H1 (cell line): ENCODE data around the gene BBS1. TPM values are rescaled to one million over a fixed set of nuclear protein-coding genes. Genes with fewer than 3 reads are reported as not detected.

Experiments used
- CTCF ChIA-PET: fragments of 300-600 bp; sonication (Branson Sonifier 250); formaldehyde crosslinking; loops from one replicate; lab custom pipeline; 2021; ENCODE audit not compliant: partially characterized antibody; lab: Charles Lee
- POLR2A ChIA-PET: fragments of 300-600 bp; sonication (Branson Sonifier 250); formaldehyde crosslinking; loops from one replicate; lab custom pipeline; 2021; ENCODE audit warnings: inconsistent platforms; ENCODE audit not compliant: partially characterized antibody; lab: Charles Lee
- DNase-seq, 2 experiments: peaks; one replicate each; pipeline versions ENCODE4 v3.0.0 to v3.0.0-alpha.2; 2010 to 2022; ENCODE audit warnings: low spot score in 2 of 2, low read depth in 1 of 2, mixed read lengths in 1 of 2
- FAIRE-seq: peaks from 2 replicates; lab custom pipeline; 2011; peaks lifted over from hg19 to GRCh38; lab: Jason Lieb, UNC
- H2AFZ ChIP-seq: 2 replicates; pipeline ENCODE4 v1.8.1; 2012; ENCODE audit warnings: low read length, inconsistent platforms
- H2AK5ac ChIP-seq: 2 replicates; pipeline ENCODE4 v1.6.1; 2013; ENCODE audit warnings: low read depth, low read length
- H2BK120ac ChIP-seq: replicated peaks from 2 replicates; pipeline ENCODE3; 2013; ENCODE audit warnings: low read depth, low read length, inconsistent platforms
- H2BK12ac ChIP-seq: 2 replicates; pipeline ENCODE4 v1.6.1; 2013; ENCODE audit warnings: low read depth, low read length
- H2BK15ac ChIP-seq: 2 replicates; pipeline ENCODE4 v1.6.1; 2013; ENCODE audit warnings: low read length
- H2BK20ac ChIP-seq: 2 replicates; pipeline ENCODE4 v1.6.1; 2013; ENCODE audit warnings: low read length
- H2BK5ac ChIP-seq: 2 replicates; pipeline ENCODE4 v1.6.1; 2013; ENCODE audit warnings: low read depth, low read length
- H3K14ac ChIP-seq: 2 replicates; pipeline ENCODE4 v1.6.1; 2013; ENCODE audit warnings: inconsistent platforms; ENCODE audit not compliant: insufficient read length
- H3K18ac ChIP-seq: 2 replicates; pipeline ENCODE4 v1.6.1; 2013; ENCODE audit warnings: low read length; ENCODE audit errors: extremely low read depth
- H3K23ac ChIP-seq: 2 replicates; pipeline ENCODE4 v1.6.1; 2013; ENCODE audit warnings: inconsistent platforms; ENCODE audit not compliant: insufficient read length
- H3K23me2 ChIP-seq: 2 replicates; pipeline ENCODE4 v1.6.1; 2013; ENCODE audit warnings: low read depth, low read length
- H3K27ac ChIP-seq: 2 replicates; pipeline ENCODE4 v1.6.1; 2011; ENCODE audit warnings: low read depth, low read length, inconsistent platforms
- H3K27me3 ChIP-seq, 4 experiments: replicated peaks in 1 of 4; 1 replicate in 1 of 4; 2 replicates in 3 of 4; pipeline versions ENCODE4 v1.6.1 to v1.8.1; 2011 to 2013; ENCODE audit warnings: low read length in 3 of 4, mild to moderate bottlenecking in 3 of 4, inconsistent platforms in 2 of 4, mixed read lengths in 2 of 4, moderate library complexity in 1 of 4; ENCODE audit not compliant: control insufficient read depth in 3 of 4, insufficient read depth in 3 of 4; ENCODE audit errors: extremely low read depth in 1 of 4
- H3K36me3 ChIP-seq, 4 experiments: 2 replicates each; pipeline versions ENCODE4 v1.6.1 to v1.8.1; 2011 to 2013; ENCODE audit warnings: mild to moderate bottlenecking in 4 of 4, low read length in 3 of 4, moderate library complexity in 2 of 4, control low read depth in 1 of 4, inconsistent platforms in 1 of 4; ENCODE audit not compliant: insufficient read depth in 4 of 4, control insufficient read depth in 2 of 4
- H3K4ac ChIP-seq: replicated peaks from 2 replicates; pipeline ENCODE3; 2013; ENCODE audit warnings: low read length, low read depth, mixed read lengths, inconsistent platforms; ENCODE audit not compliant: insufficient read length
- H3K4me1 ChIP-seq, 4 experiments: replicated peaks in 1 of 4; 1 replicate in 1 of 4; 2 replicates in 3 of 4; pipeline versions ENCODE4 v1.6.1 to v1.8.1; 2011 to 2013; ENCODE audit warnings: low read length in 3 of 4, inconsistent platforms in 2 of 4, mixed read lengths in 1 of 4; ENCODE audit not compliant: insufficient read depth in 4 of 4, control insufficient read depth in 3 of 4
- H3K4me2 ChIP-seq, 2 experiments: 2 replicates each; pipeline versions ENCODE4 v1.6.1 to v1.8.1; 2011 to 2013; ENCODE audit warnings: low read depth in 2 of 2, low read length in 2 of 2, control low read depth in 1 of 2, inconsistent platforms in 1 of 2, mild to moderate bottlenecking in 1 of 2; ENCODE audit not compliant: insufficient read depth in 1 of 2
- H3K4me3 ChIP-seq, 4 experiments: fragments of 200-600, 300-600 bp in 1 of 4; sonication (generic), shearing (Covaris generic), sonication (Bioruptor Twin) in 1 of 4; 2 replicates each; pipeline versions ENCODE4 v1.5.1 to v1.8.1; 2011 to 2016; ENCODE audit warnings: low read length in 4 of 4, low read depth in 3 of 4, control low read depth in 2 of 4, inconsistent platforms in 2 of 4, mild to moderate bottlenecking in 2 of 4, mixed read lengths in 1 of 4, moderate library complexity in 1 of 4; ENCODE audit not compliant: insufficient read depth in 2 of 4; ENCODE audit errors: extremely low read depth in 1 of 4
- H3K56ac ChIP-seq: replicated peaks from 2 replicates; pipeline ENCODE3; 2013; ENCODE audit warnings: low read depth, mild to moderate bottlenecking, mixed read lengths, low read length, inconsistent platforms; ENCODE audit not compliant: insufficient read length
- H3K79me1 ChIP-seq: 2 replicates; pipeline ENCODE4 v1.6.1; 2013; ENCODE audit warnings: low read depth, low read length, control low read depth
- H3K79me2 ChIP-seq, 2 experiments: 2 replicates each; pipeline versions ENCODE4 v1.6.1 to v1.8.1; 2012 to 2013; ENCODE audit warnings: low read length in 2 of 2, mild to moderate bottlenecking in 2 of 2, inconsistent platforms in 1 of 2; ENCODE audit not compliant: insufficient read depth in 2 of 2, control insufficient read depth in 1 of 2
- H3K9ac ChIP-seq, 4 experiments: replicated peaks in 1 of 4; 1 replicate in 1 of 4; 2 replicates in 3 of 4; pipeline versions ENCODE4 v1.6.1 to v1.8.1; 2011 to 2013; ENCODE audit warnings: low read depth in 3 of 4, low read length in 3 of 4, control low read depth in 2 of 4, mild to moderate bottlenecking in 2 of 4, moderate library complexity in 2 of 4, inconsistent platforms in 1 of 4; ENCODE audit errors: extremely low read depth in 1 of 4
- H3K9me3 ChIP-seq, 2 experiments: 2 replicates each; pipeline versions ENCODE4 v1.6.1 to v1.8.1; 2012 to 2013; ENCODE audit warnings: mild to moderate bottlenecking in 2 of 2, moderate library complexity in 2 of 2, control low read depth in 1 of 2, inconsistent platforms in 1 of 2, low read depth in 1 of 2, low read length in 1 of 2, mixed read lengths in 1 of 2; ENCODE audit not compliant: insufficient read depth in 2 of 2
- H4K20me1 ChIP-seq, 2 experiments: replicated peaks in 1 of 2; 2 replicates each; pipeline versions ENCODE3 to v1.8.1; 2011 to 2013; ENCODE audit warnings: inconsistent platforms in 2 of 2, low read length in 2 of 2, mild to moderate bottlenecking in 1 of 2; ENCODE audit not compliant: insufficient read depth in 2 of 2, control insufficient read depth in 1 of 2
- H4K5ac ChIP-seq: 2 replicates; pipeline ENCODE4 v1.6.1; 2013; ENCODE audit warnings: low read length, low read depth, mixed read lengths, inconsistent platforms; ENCODE audit not compliant: insufficient read length
- H4K8ac ChIP-seq: 2 replicates; pipeline ENCODE4 v1.8.0; 2013; ENCODE audit warnings: mild to moderate bottlenecking, moderate library complexity, low read length, inconsistent platforms; ENCODE audit not compliant: insufficient read depth; ENCODE audit errors: extremely low read depth
- H4K91ac ChIP-seq: replicated peaks from 2 replicates; pipeline ENCODE3; 2013; ENCODE audit warnings: low read length, mixed read lengths, inconsistent platforms; ENCODE audit not compliant: insufficient read length
- CHD1 ChIP-seq: IDR thresholded peaks from 2 replicates; pipeline ENCODE4 v1.6.1; 2012; ENCODE audit warnings: low read depth, low read length, improper control_type of control experiment
- CTCF ChIP-seq, 3 experiments: IDR thresholded peaks; 1 replicate in 2 of 3; 2 replicates in 1 of 3; pipeline versions ENCODE4 v1.5.1 to v1.6.1; 2011; ENCODE audit warnings: low read length in 3 of 3, mild to moderate bottlenecking in 3 of 3, inconsistent platforms in 2 of 3, low read depth in 1 of 3, moderate library complexity in 1 of 3; ENCODE audit not compliant: insufficient read depth in 1 of 3; ENCODE audit errors: control extremely low read depth in 1 of 3
- EGR1 ChIP-seq: IDR thresholded peaks from 2 replicates; pipeline ENCODE4 v1.6.1; 2011; ENCODE audit warnings: low read depth, low read length, borderline replicate concordance
- GTF2F1 ChIP-seq: IDR thresholded peaks from 2 replicates; pipeline ENCODE4 v1.6.1; 2012; ENCODE audit warnings: low read depth, low read length, improper control_type of control experiment, borderline replicate concordance
- POLR2AphosphoS5 ChIP-seq: IDR thresholded peaks from 2 replicates; pipeline ENCODE4 v1.6.1; 2011; ENCODE audit warnings: low read depth, low read length
- RBBP5 ChIP-seq: IDR thresholded peaks from 2 replicates; pipeline ENCODE4 v1.7.1; 2012; ENCODE audit warnings: low read depth, mild to moderate bottlenecking, inconsistent platforms, low read length, moderate library complexity, borderline replicate concordance
- SAP30 ChIP-seq: fragments of 300-600 bp; sonication (generic); IDR thresholded peaks from 2 replicates; pipeline ENCODE4 v1.7.1; 2012; ENCODE audit warnings: low read length, moderate library complexity, mild to moderate bottlenecking, inconsistent platforms; ENCODE audit not compliant: insufficient read depth, insufficient replicate concordance
- SUZ12 ChIP-seq: fragments of 200-600 bp; sonication (generic); IDR thresholded peaks from 2 replicates; pipeline ENCODE4 v1.6.1; 2012; ENCODE audit warnings: mild to moderate bottlenecking, inconsistent platforms, low read length, moderate library complexity, mixed read lengths
- WGBS, 2 experiments: shearing (Covaris generic) in 1 of 2; methylation state at CpG; one replicate each; pipeline versions ENCODE4 v1.1.6 to v1.1.7; 2013 to 2015; ENCODE audit warnings: low lambda C conversion rate in 2 of 2, mixed read lengths in 2 of 2, inconsistent platforms in 1 of 2, low coverage in 1 of 2, missing lambda C conversion rate in 1 of 2; ENCODE audit not compliant: insufficient replicate concordance in 2 of 2, insufficient coverage in 1 of 2, insufficient read length in 1 of 2; ENCODE audit errors: extremely low coverage in 1 of 2, missing lambda C conversion rate in 1 of 2; 5-methylcytosine and 5-hydroxymethylcytosine counted together
- polyA plus RNA-seq, 7 experiments: library from polyadenylated mRNA; depleted of rRNA in 3 of 7; stranded (reverse) in 5 of 7; unstranded in 2 of 7; fragments of >200 nt in 5 of 7; fragments of 200-250 nt in 2 of 7; gene quantifications; 1 replicate in 5 of 7; 2 replicates in 1 of 7; 4 replicates in 1 of 7; pipeline versions ENCODE4 v1.2.1 to v1.2.3, GENCODE V29; 2011 to 2013; ENCODE audit warnings: missing spikeins in 2 of 7, mixed read lengths in 2 of 7
- total RNA-seq: library from RNA; stranded (reverse); fragmentation: NEBNext Ultra II Directional; extraction: Animal tissue kit (Norgen Biotek cat#: 25700); gene quantifications from 2 replicates; pipeline ENCODE4 v1.2.1, GENCODE V29; 2021

BBS1 gene
- total and polyA plus RNA-seq, 2 of the 8 experiments (the other 6 are each of a cell fraction or from before 2014, with no cell fraction given): 19.1 to 19.5 TPM

GRCh38 chr11:66470015-66470414 is 40.4 kb upstream of the BBS1 start:
- Histone ChIP-seq H3K18ac (no peak overlapping the region), H3K27ac (no peak overlapping the region), H4K20me1 (peaks cover 0 to 2% of the 10 kb centered on the region in 2 experiments), H4K5ac (no peak overlapping the region), H3K14ac (no peak overlapping the region), H3K4me2 (no peak overlapping the region), H3K4ac (no peak overlapping the region), H2BK15ac (no peak overlapping the region), H4K8ac (no peak overlapping the region), H3K56ac (no peak overlapping the region), H3K9me3 (no peaks in the 10 kb centered on the region), H4K91ac (no peak overlapping the region), H2BK20ac (no peak overlapping the region; the same call in 1 of the 2 replicates), H3K27me3 (no peaks in the 10 kb centered on the region; a peak in 1 of 7 replicates), H3K79me1 (no peaks in the 10 kb centered on the region), H2AK5ac (no peak overlapping the region), H3K4me1 (peaks cover 7 to 22% (median 11%) of the 10 kb centered on the region in 4 experiments), H2BK5ac (no peak overlapping the region), H2BK12ac (no peak overlapping the region), H3K36me3 (no peaks in the 10 kb centered on the region; a peak in 2 of 8 replicates), H2BK120ac (no peak overlapping the region), H3K9ac (no peak overlapping the region; a peak in 1 of 7 replicates), H3K79me2 (no peaks in the 10 kb centered on the region), H3K23ac (no peak overlapping the region), H2AFZ (no peak overlapping the region), H3K23me2 (peaks cover 13% of the 10 kb centered on the region), H3K4me3 (no peak overlapping the region)
- peak in 1 of 2 experiments; percentile 42 for DNase-seq
- TF ChIP-seq EGR1 (no peak), RBBP5 (no peak), SUZ12 (no peak), SAP30 (no peak), POLR2AphosphoS5 (no peak), GTF2F1 (no peak), CTCF (IDR thresholded peaks at IDR 0.05; ENCODE audit: control extremely low read depth in 1 of 3, insufficient read depth in 1 of 3, low read depth in 1 of 3, low read length in 3 of 3) (no peak), CHD1 (no peak)
- ChIA-PET CTCF (interaction anchor here (1.2 to 6.7 kb wide), 8 partner anchors 9 to 66 kb away, joined by 3 to 39 read pairs (median 4); partner anchors contain the start of gene MRPL11), POLR2A (interaction anchor here (1.2 to 7.3 kb wide), 5 partner anchors 9 to 55 kb away, joined by 3 to 85 read pairs (median 5); partner anchors contain the start of genes DPP3 and MRPL11)
- no peak for FAIRE-seq
- WGBS, 2 experiments: 83% methylated on average over 3 of the region's 3 CpGs; no CpG with 5 or more reads in 1 of the 2 experiments
